MM.1S (cell line): ENCODE data around the gene FOXO3.

Experiments used
- EZH2 ChIP-seq: fragments of 300-600 bp; sonication (generic); optimal IDR thresholded peaks from 2 replicates; pipeline ENCODE3; 2017; ENCODE audit warnings: low read depth, mild to moderate bottlenecking, antibody characterized with exemption, low read length, mixed read lengths
- EZH2phosphoT487 ChIP-seq: fragments of 300-600 bp; sonication (generic); IDR thresholded peaks from 2 replicates; pipeline ENCODE4 v1.6.1; 2018; ENCODE audit warnings: antibody characterized with exemption, low read length
- TF ChIP-seq, protein P1 (sequence below): fragments of 300-600 bp; sonication (generic); IDR thresholded peaks from 2 replicates; pipeline ENCODE4 v1.5.1; 2016; ENCODE audit warnings: antibody characterized with exemption, low read length, mixed read lengths

DNA sequence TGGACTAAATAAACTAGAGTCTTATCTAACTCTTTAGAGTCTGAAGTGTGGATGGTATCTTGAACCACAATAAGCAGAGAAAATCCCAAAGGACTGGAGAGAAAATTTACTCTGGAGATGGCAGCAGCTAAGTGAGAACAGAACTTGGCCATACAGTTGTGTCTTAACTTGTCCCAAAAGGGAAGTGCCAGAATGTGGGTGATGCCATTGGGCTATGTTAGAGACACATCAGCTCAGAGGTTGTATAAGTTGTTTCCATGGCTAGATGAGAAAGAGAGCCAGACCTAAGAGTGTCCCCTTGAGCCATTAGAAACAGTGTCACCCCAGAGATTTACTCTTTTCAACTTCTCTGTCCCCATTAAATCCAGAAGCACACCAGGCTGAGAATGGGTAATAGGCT lies 36.2 kb downstream of the FOXO3 start:
- no peak for TF ChIP-seq EZH2
- TF ChIP-seq, protein P1, sequence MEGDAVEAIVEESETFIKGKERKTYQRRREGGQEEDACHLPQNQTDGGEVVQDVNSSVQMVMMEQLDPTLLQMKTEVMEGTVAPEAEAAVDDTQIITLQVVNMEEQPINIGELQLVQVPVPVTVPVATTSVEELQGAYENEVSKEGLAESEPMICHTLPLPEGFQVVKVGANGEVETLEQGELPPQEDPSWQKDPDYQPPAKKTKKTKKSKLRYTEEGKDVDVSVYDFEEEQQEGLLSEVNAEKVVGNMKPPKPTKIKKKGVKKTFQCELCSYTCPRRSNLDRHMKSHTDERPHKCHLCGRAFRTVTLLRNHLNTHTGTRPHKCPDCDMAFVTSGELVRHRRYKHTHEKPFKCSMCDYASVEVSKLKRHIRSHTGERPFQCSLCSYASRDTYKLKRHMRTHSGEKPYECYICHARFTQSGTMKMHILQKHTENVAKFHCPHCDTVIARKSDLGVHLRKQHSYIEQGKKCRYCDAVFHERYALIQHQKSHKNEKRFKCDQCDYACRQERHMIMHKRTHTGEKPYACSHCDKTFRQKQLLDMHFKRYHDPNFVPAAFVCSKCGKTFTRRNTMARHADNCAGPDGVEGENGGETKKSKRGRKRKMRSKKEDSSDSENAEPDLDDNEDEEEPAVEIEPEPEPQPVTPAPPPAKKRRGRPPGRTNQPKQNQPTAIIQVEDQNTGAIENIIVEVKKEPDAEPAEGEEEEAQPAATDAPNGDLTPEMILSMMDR = no peak
- no peak for TF ChIP-seq EZH2phosphoT487
